HepG2 (cell line): Measurements from ENCODE around the gene ATP10A. TPM values are rescaled to one million over a fixed set of nuclear protein-coding genes. Genes with fewer than 3 reads are reported as not detected.

Experiments used
- ATAC-seq: fragments of 200-7000 bp; cut with Tn5 transposase; 3 replicates; pipeline ENCODE4 v1.9.1; 2020; ENCODE audit warnings: mild to moderate bottlenecking, moderate library complexity
- BruUV-seq: library from RNA; stranded (reverse); fragments of 400-500 nt; replicated peaks from 2 replicates; lab custom pipeline; 2021; lab: Mats Ljungman, UMichigan
- CTCF ChIA-PET: fragments of 300-600 bp; formaldehyde crosslinking; extraction: SDS; loops from one replicate; lab custom pipeline; 2021; ENCODE audit warnings: low total read pairs, inconsistent platforms, low intra/inter-chr PET ratio; lab: Yijun Ruan, JAX
- POLR2A ChIA-PET: fragments of 350-600 bp; sonication (Branson Sonifier 250); formaldehyde crosslinking; loops from one replicate; lab custom pipeline; 2020; ENCODE audit warnings: antibody characterized with exemption, inconsistent platforms; lab: Yijun Ruan, JAX
- DNase-seq: peaks from one replicate; pipeline ENCODE4 v3.0.0-alpha.2; 2015; ENCODE audit warnings: low spot score
- FAIRE-seq: peaks from 3 replicates; lab custom pipeline; 2011; peaks lifted over from hg19 to GRCh38; lab: Jason Lieb, UNC
- H2AFZ ChIP-seq: one replicate; pipeline ENCODE4 v1.6.1; 2011; ENCODE audit warnings: low read length, inconsistent platforms
- H3K27ac ChIP-seq: fragments of 300-600 bp; 3 replicates; pipeline ENCODE4 v1.8.0; 2011; ENCODE audit warnings: mixed run types, mild to moderate bottlenecking, mixed read lengths, low read length, inconsistent platforms; ENCODE audit not compliant: insufficient read depth; ENCODE audit errors: extremely low read length
- H3K27me3 ChIP-seq, 2 experiments: fragments of 200-600 bp in 1 of 2; 2 replicates in 1 of 2; 3 replicates in 1 of 2; pipeline versions ENCODE4 v1.6.0 to v1.8.0; 2011; ENCODE audit warnings: low read length in 2 of 2, mild to moderate bottlenecking in 2 of 2, moderate library complexity in 2 of 2, inconsistent platforms in 1 of 2; ENCODE audit not compliant: insufficient read depth in 2 of 2, control insufficient read depth in 1 of 2
- H3K36me3 ChIP-seq, 2 experiments: fragments of 200-600 bp in 1 of 2; replicated peaks in 1 of 2; 2 replicates in 1 of 2; 3 replicates in 1 of 2; pipeline versions ENCODE4 v1.5.1 to v1.8.0; 2011; ENCODE audit warnings: low read length in 2 of 2, inconsistent platforms in 1 of 2; ENCODE audit not compliant: insufficient read depth in 2 of 2, control insufficient read depth in 1 of 2
- H3K4me1 ChIP-seq: 2 replicates; pipeline ENCODE4 v1.5.1; 2012; ENCODE audit warnings: low read length, inconsistent platforms; ENCODE audit not compliant: insufficient read depth
- H3K4me2 ChIP-seq: 2 replicates; pipeline ENCODE4 v1.6.0; 2011; ENCODE audit warnings: low read depth, low read length, inconsistent platforms
- H3K4me3 ChIP-seq, 3 experiments: fragments of 200-600 bp in 1 of 3; sonication (generic), shearing (Covaris generic) in 1 of 3; replicated peaks in 1 of 3; 2 replicates each; pipeline ENCODE4 v1.5.1; 2011 to 2016; ENCODE audit warnings: low read length in 3 of 3, inconsistent platforms in 2 of 3, low read depth in 2 of 3, mild to moderate bottlenecking in 2 of 3, control low read depth in 1 of 3, mixed read lengths in 1 of 3; ENCODE audit not compliant: insufficient read depth in 1 of 3
- H3K79me2 ChIP-seq: one replicate; pipeline ENCODE4 v1.6.1; 2011; ENCODE audit warnings: low read length, inconsistent platforms; ENCODE audit not compliant: insufficient read depth
- H3K9ac ChIP-seq: 2 replicates; pipeline ENCODE4 v1.6.0; 2011; ENCODE audit warnings: mild to moderate bottlenecking, low read depth, low read length, inconsistent platforms; ENCODE audit not compliant: insufficient read depth
- H3K9me3 ChIP-seq: 2 replicates; pipeline ENCODE4 v1.5.1; 2012; ENCODE audit warnings: mild to moderate bottlenecking, low read length
- H4K20me1 ChIP-seq: 2 replicates; pipeline ENCODE4 v1.6.0; 2011; ENCODE audit warnings: inconsistent platforms, mild to moderate bottlenecking, low read length, moderate library complexity; ENCODE audit not compliant: insufficient read depth
- ELF3 ChIP-seq: IDR thresholded peaks from 2 replicates; pipeline ENCODE4 v1.6.1; 2016; ENCODE audit warnings: missing genetic modification reagents, missing compliant biosample characterization
- ELF4 ChIP-seq: sonication (generic); formaldehyde crosslinking; IDR thresholded peaks from 2 replicates; pipeline ENCODE4 v1.5.0; 2020; ENCODE audit warnings: missing genetic modification reagents, mild to moderate bottlenecking, moderate library complexity, borderline replicate concordance
- FOXO1 ChIP-seq: sonication (generic); formaldehyde crosslinking; IDR thresholded peaks from 2 replicates; pipeline ENCODE4 v1.4.0; 2020; ENCODE audit warnings: missing genetic modification reagents
- GATAD1 ChIP-seq: IDR thresholded peaks from 2 replicates; pipeline ENCODE4 v1.6.1; 2016; ENCODE audit warnings: missing genetic modification reagents, missing compliant biosample characterization
- KLF9 ChIP-seq: IDR thresholded peaks from 2 replicates; pipeline ENCODE4 v1.6.1; 2016; ENCODE audit warnings: low read depth
- NCOA1 ChIP-seq: sonication (generic); formaldehyde crosslinking; IDR thresholded peaks from 2 replicates; pipeline ENCODE4 v1.9.0; 2021; ENCODE audit warnings: missing genetic modification reagents
- NFE2 ChIP-seq: sonication (generic); formaldehyde crosslinking; IDR thresholded peaks from 2 replicates; pipeline ENCODE4 v1.4.0; 2020; ENCODE audit warnings: missing genetic modification reagents
- POLR2AphosphoS5 ChIP-seq: IDR thresholded peaks from 2 replicates; pipeline ENCODE4 v1.6.1; 2012; ENCODE audit warnings: low read depth, low read length
- STAT5B ChIP-seq: sonication (generic); formaldehyde crosslinking; IDR thresholded peaks from 2 replicates; pipeline ENCODE4 v1.4.0; 2020; ENCODE audit warnings: missing genetic modification reagents
- TAF15 ChIP-seq: fragments of 200-400 bp; formaldehyde crosslinking; IDR thresholded peaks from one replicate; pipeline ENCODE4 v1.6.1; 2018; ENCODE audit warnings: mild to moderate bottlenecking, low read depth, low read length; ENCODE audit not compliant: poor library complexity, severe bottlenecking
- TOPORS ChIP-seq: sonication (generic); formaldehyde crosslinking; IDR thresholded peaks from 2 replicates; pipeline ENCODE4 v1.8.0; 2023; ENCODE audit warnings: mild to moderate bottlenecking, missing genetic modification reagents
- USF2 ChIP-seq, 2 experiments: sonication (generic) in 1 of 2; formaldehyde crosslinking in 1 of 2; IDR thresholded peaks; 2 replicates each; pipeline versions ENCODE4 v1.5.1 to v1.6.1; 2011 to 2020; ENCODE audit warnings: borderline replicate concordance in 1 of 2, low read depth in 1 of 2, low read length in 1 of 2, mild to moderate bottlenecking in 1 of 2, missing genetic modification reagents in 1 of 2, moderate library complexity in 1 of 2
- ZSCAN9 ChIP-seq: IDR thresholded peaks from 2 replicates; pipeline ENCODE4 v1.6.1; 2016; ENCODE audit warnings: borderline replicate concordance
- WGBS: methylation state at CpG from one replicate; pipeline ENCODE4 v1.1.6; 2017; ENCODE audit warnings: low lambda C conversion rate; 5-methylcytosine and 5-hydroxymethylcytosine counted together
- in situ Hi-C: cut with HindIII; loops from 2 replicates; pipeline ENCODE4 v1.10.0; 2017; ENCODE audit warnings: low pct_unique_long_range_greater_than_20kb; ENCODE audit not compliant: extremely low pct_ligation_motif_present
- intact Hi-C: fragments of 100-400 bp; cut with micrococcal nuclease; formaldehyde crosslinking; loops from one replicate; pipeline ENCODE4 v1.10.0; 2022; ENCODE audit not compliant: unreplicated experiment
- polyA plus RNA-seq, 8 experiments: library from polyadenylated mRNA; depleted of rRNA in 3 of 8; stranded (reverse) in 7 of 8; unstranded in 1 of 8; fragments of >200 nt; fragmentation: Illumina TruSeq in 4 of 8; extraction: Trizol in 4 of 8; gene quantifications; 2 replicates each; pipeline versions ENCODE4 v1.2.1 to v1.2.3, GENCODE V29; 2011 to 2016; ENCODE audit warnings: low read depth in 4 of 8, missing spikeins in 1 of 8, mixed read lengths in 1 of 8; ENCODE audit not compliant: insufficient read depth in 1 of 8
- total RNA-seq, 5 experiments: library from RNA; depleted of rRNA; stranded (reverse); fragments of >200 nt; fragmentation: Illumina TruSeq; extraction: Trizol; gene quantifications; 2 replicates each; pipeline ENCODE4 v1.2.3, GENCODE V29; 2016; ENCODE audit warnings: low read depth in 1 of 5
- TF ChIP-seq, protein P1 (sequence below), 2 experiments: fragments of 450-650 bp in 1 of 2; sonication (generic) in 1 of 2; formaldehyde crosslinking; IDR thresholded peaks; 2 replicates each; pipeline versions ENCODE4 v1.5.0 to v1.8.0; 2020 to 2022; ENCODE audit warnings: mild to moderate bottlenecking in 1 of 2, missing genetic modification reagents in 1 of 2

ATP10A gene
- total and polyA plus RNA-seq, 2 of the 13 experiments (the other 11 are each of a cell fraction or from before 2014, with no cell fraction given): 0.58 to 4.2 TPM

GRCh38 chr15:25803541-25803940, 59.6 kb downstream of the ATP10A start (continued):
- TF ChIP-seq USF2 (IDR thresholded peaks at IDR 0.05; ENCODE audit: low read depth, low read length): no peak
- TF ChIP-seq USF2 (CRISPR knock-in tag; IDR thresholded peaks at IDR 0.05; ENCODE audit: borderline replicate concordance): no peak

GRCh38 chr15:25803036-25803435, 60.1 kb downstream of the ATP10A start:
- FAIRE-seq: no peak
- no peaks in the 10 kb centered on the region for H4K20me1 ChIP-seq
- no peak for ATAC-seq
- no TSS peak for BruUV-seq
- no peak for TF ChIP-seq POLR2AphosphoS5
- TF ChIP-seq KLF9 (CRISPR knock-in tag): no peak
- TF ChIP-seq FOXO1: no peak
- TF ChIP-seq, protein P1, sequence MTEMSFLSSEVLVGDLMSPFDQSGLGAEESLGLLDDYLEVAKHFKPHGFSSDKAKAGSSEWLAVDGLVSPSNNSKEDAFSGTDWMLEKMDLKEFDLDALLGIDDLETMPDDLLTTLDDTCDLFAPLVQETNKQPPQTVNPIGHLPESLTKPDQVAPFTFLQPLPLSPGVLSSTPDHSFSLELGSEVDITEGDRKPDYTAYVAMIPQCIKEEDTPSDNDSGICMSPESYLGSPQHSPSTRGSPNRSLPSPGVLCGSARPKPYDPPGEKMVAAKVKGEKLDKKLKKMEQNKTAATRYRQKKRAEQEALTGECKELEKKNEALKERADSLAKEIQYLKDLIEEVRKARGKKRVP (CRISPR knock-in tag; IDR thresholded peaks at IDR 0.05): no peak
- no peak for TF ChIP-seq NFE2 (CRISPR knock-in tag)
- TF ChIP-seq STAT5B: no peak
- TF ChIP-seq ELF4 (CRISPR knock-in tag): no peak
- no peak for TF ChIP-seq GATAD1 (CRISPR knock-in tag)
- TF ChIP-seq NCOA1 (CRISPR knock-in tag): no peak
- no peak for TF ChIP-seq TOPORS (CRISPR knock-in tag)
- TF ChIP-seq TAF15: no peak
- no peak for TF ChIP-seq ELF3 (CRISPR knock-in tag)
- no peak for TF ChIP-seq ZSCAN9 (CRISPR knock-in tag)
- TF ChIP-seq, all 625 proteins: peak for 0
- DNase-seq: no peak
- H3K4me3 ChIP-seq: no peak overlapping the region
- no peaks in the 10 kb centered on the region for H3K79me2 ChIP-seq
- ChIA-PET CTCF (no interaction called here), POLR2A (no interaction called here)
- no peaks in the 10 kb centered on the region for H3K4me1 ChIP-seq
- intact Hi-C loops (no loop called here), in situ Hi-C loops (no loop called here)
- H3K27ac ChIP-seq: no peak overlapping the region
- 72% methylated on average over 8 of the region's 11 CpGs for WGBS
- no peak overlapping the region for H2AFZ ChIP-seq
- no peak overlapping the region for H3K4me2 ChIP-seq
- H3K9ac ChIP-seq: no peak overlapping the region
- H3K36me3 ChIP-seq: no peaks in the 10 kb centered on the region
- peaks cover 0 to 3% of the 10 kb centered on the region in 2 experiments; a peak in 1 of 5 replicates for H3K27me3 ChIP-seq
- H3K9me3 ChIP-seq: no peaks in the 10 kb centered on the region
